Natural killer cell treated with Interleukin-12 subunit alpha and Interleukin-12 subunit beta and Interleukin-15 and Interleukin-18, amount 100 ng/mL, for 72 hours (primary cell): ENCODE measurements around the gene ELOVL6. TPM values are rescaled to one million over a fixed set of nuclear protein-coding genes. Genes with fewer than 3 reads are reported as not detected.

Experiments used
- ATAC-seq, 2 donors: fragments of 150-1000 bp; cut with Tn5 transposase in 1 of 2; sonication (Bioruptor Pico), chemical (Tn5 transposase) in 1 of 2; 2 replicates each; pipeline ENCODE4 v1.10.0; 2021
- DNase-seq: peaks from one replicate; pipeline ENCODE4 v3.0.0; 2022; ENCODE audit warnings: low spot score
- H3K27ac Mint-ChIP-seq, 2 donors: 1 replicate in 1 of 2; 2 replicates in 1 of 2; pipeline ENCODE4 v1.8.0; 2022; ENCODE audit warnings: mixed read lengths in 2 of 2, mild to moderate bottlenecking in 1 of 2, moderate library complexity in 1 of 2
- H3K27me3 Mint-ChIP-seq, 2 donors: 1 replicate in 1 of 2; 2 replicates in 1 of 2; pipeline ENCODE4 v1.8.0; 2022; ENCODE audit warnings: mixed read lengths in 2 of 2
- H3K36me3 Mint-ChIP-seq: one replicate; pipeline ENCODE4 v1.8.0; 2022; ENCODE audit warnings: mixed read lengths
- H3K4me1 Mint-ChIP-seq, 2 donors: 1 replicate in 1 of 2; 2 replicates in 1 of 2; pipeline ENCODE4 v1.8.0; 2022; ENCODE audit warnings: low read depth in 2 of 2, mixed read lengths in 2 of 2, mild to moderate bottlenecking in 1 of 2
- H3K4me3 Mint-ChIP-seq: one replicate; pipeline ENCODE4 v1.8.0; 2022; ENCODE audit warnings: mixed read lengths
- H3K9me3 Mint-ChIP-seq: 2 replicates; pipeline ENCODE4 v1.8.0; 2022; ENCODE audit warnings: mixed read lengths
- total RNA-seq, 2 donors: library from RNA; stranded (reverse); gene quantifications; one replicate each; pipeline ENCODE4 v1.2.3, GENCODE V29; 2022

ELOVL6 gene
- total RNA-seq, 2 donors from 2014 or later, result 20.2 to 26.5 TPM

- Mint-ChIP-seq H3K27ac (no peak overlapping the region), H3K4me1 (peaks cover 5 to 6% of the 10 kb centered on the region in 2 donors), H3K9me3 (no peaks in the 10 kb centered on the region), H3K4me3 (no peak overlapping the region), H3K36me3 (no peaks in the 10 kb centered on the region), H3K27me3 (no peaks in the 10 kb centered on the region)
- DNase-seq, result no peak
- ATAC-seq, result peak in 1 of 2 donors; percentile 54
Measured at GRCh38 chr4:110003401-110004187, 194.8 kb downstream of the ELOVL6 start.

DNA sequence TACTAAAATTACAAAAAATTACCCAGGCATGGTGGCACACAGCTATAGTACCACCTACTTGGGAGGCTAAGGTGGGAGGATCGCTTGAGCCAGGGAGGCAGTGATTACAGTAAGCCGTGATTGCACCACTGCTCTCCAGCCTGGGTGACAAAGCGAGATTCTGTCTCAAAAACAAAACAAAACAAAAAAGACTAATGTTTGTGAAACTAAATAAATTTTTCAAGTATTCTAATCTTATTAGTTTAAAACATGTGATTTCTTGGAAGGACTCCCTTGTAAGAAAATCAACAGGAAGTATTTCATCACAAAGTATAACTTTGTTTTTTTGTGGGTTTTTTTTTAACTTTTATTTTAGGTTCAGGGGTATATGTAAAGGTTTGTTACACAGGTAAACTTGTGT lies 196.1 kb downstream of the ELOVL6 start:
- Mint-ChIP-seq H3K4me1 (peaks cover 2 to 6% of the 10 kb centered on the region in 2 donors), H3K36me3 (no peaks in the 10 kb centered on the region), H3K4me3 (no peak overlapping the region), H3K27ac (no peak overlapping the region), H3K27me3 (no peaks in the 10 kb centered on the region), H3K9me3 (no peaks in the 10 kb centered on the region)
- DNase-seq (no peak), ATAC-seq (no peak)

GRCh38 chr4:109999585-109999912 lies 198.9 kb downstream of the ELOVL6 start:
- no peak overlapping the region for H3K27ac Mint-ChIP-seq
- H3K4me3 Mint-ChIP-seq, result no peak overlapping the region

DNA sequence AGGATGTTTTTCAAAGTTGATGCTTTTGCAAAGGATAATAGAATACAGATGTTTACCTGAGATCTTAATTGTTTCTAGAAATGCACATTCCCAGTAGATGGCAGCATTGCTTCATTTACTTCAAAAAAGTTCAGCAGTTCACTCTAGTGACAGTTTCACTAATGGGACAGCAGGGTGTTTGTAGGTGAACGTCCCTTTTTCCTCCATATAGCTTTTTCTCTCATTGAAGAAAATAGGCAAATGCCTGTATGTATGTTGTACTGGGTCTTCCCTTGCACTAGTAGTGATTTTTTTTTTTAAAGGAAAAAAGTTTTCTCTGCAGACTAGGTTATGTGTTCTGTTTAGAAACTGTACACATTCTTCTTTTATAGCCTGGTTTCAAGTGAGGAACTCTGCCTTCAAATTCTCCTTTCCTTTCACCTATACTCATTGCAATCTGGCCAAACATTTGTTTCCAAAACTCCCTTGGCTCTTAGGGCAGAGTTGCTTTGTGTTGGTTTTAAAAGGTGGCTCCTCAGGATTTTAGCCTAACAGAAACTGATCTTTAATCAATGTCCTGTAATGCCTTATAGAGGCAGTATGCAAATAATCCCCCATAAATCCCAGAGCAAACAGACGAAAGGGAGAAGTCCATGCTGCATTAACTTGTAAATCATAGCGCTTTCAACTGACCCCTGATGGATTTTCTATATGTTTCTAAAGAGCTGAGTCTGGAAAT lies 199.4 kb downstream of the ELOVL6 start:
- DNase-seq (no peak), ATAC-seq (peak in 1 of 2 donors; percentile 59)
- Mint-ChIP-seq H3K4me3 (no peak overlapping the region), H3K9me3 (no peaks in the 10 kb centered on the region), H3K27me3 (peaks cover 2 to 8% of the 10 kb centered on the region in 2 donors), H3K27ac (no peak overlapping the region), H3K36me3 (no peaks in the 10 kb centered on the region), H3K4me1 (no peaks in the 10 kb centered on the region)

More at GRCh38 chr4:109999585-109999912, 198.9 kb downstream of the ELOVL6 start:
- Mint-ChIP-seq H3K4me1 (no peaks in the 10 kb centered on the region), H3K9me3 (no peaks in the 10 kb centered on the region), H3K27me3 (peaks cover 2 to 8% of the 10 kb centered on the region in 2 donors), H3K36me3 (no peaks in the 10 kb centered on the region)
- DNase-seq, result no peak
- no peak for ATAC-seq

DNA sequence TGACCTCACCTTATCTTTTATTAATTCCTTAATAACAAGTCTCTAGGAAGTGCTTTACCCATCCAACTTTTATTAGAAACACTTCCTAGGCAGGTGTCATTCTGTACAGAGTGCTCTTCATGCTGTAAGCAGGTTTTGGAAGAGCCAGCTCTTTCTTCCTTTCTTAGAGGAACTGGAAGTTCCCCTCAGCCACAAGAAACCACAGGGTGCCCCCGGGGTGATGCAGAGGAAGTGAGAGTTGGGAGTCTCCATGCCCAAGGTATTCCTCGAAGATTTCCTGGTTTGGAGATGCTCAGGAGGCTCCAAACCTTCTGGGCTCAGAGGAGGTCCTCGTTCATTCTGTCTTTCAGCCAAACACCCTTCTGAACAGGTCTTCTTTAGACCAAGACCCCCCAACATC lies 201.9 kb downstream of the ELOVL6 start:
- Mint-ChIP-seq H3K36me3 (no peaks in the 10 kb centered on the region), H3K27ac (no peak overlapping the region), H3K9me3 (no peaks in the 10 kb centered on the region), H3K27me3 (peaks cover 2 to 12% of the 10 kb centered on the region in 2 donors), H3K4me3 (no peak overlapping the region), H3K4me1 (no peaks in the 10 kb centered on the region)
- DNase-seq, result no peak
- no peak for ATAC-seq
